Putamen (tissue), 1 donor: ENCODE measurements around the gene B4GALNT4.
"Not testable (repeated sequence)": the region's sequence is repeated elsewhere in the genome, so short reads cannot be mapped to it uniquely, and the experiment has no call there.

ENCODE experiments used
- DNase-seq: peaks from one replicate; pipeline ENCODE4 v3.0.0-alpha.2; 2016; ENCODE audit warnings: low spot score

The B4GALNT4 gene

GRCh38 chr11:408154-409007, 39.1 kb downstream of the B4GALNT4 start:
- DNase-seq: no peak

- DNase-seq: no peak
These were observed 39.8 kb downstream of the B4GALNT4 start for GRCh38 chr11:409008-409599.

- no peak for DNase-seq
These were observed 40.5 kb downstream of the B4GALNT4 start for GRCh38 chr11:409600-410483.

- DNase-seq: not testable (repeated sequence)
These were observed 41.4 kb downstream of the B4GALNT4 start for GRCh38 chr11:410711-411110.

DNA sequence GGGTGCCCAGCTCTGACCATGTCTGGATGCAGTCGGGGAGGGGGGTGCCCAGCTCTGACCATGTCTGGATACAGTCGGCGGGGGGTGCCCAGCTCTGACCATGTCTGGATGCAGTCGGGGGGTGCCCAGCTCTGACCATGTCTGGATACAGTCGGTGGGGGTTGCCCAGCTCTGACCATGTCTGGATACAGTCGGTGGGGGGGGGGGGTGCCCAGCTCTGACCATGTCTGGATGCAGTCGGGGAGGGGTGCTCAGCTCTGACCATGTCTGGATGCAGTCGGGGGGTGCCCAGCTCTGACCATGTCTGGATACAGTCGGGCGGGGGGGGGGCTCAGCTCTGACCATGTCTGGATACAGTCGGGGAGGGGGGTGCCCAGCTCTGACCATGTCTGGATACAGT, 42.2 kb downstream of the B4GALNT4 start:
- DNase-seq: not testable (repeated sequence)

- no peak for DNase-seq
These were observed 43.4 kb downstream of the B4GALNT4 start for GRCh38 chr11:412641-413119.

DNA sequence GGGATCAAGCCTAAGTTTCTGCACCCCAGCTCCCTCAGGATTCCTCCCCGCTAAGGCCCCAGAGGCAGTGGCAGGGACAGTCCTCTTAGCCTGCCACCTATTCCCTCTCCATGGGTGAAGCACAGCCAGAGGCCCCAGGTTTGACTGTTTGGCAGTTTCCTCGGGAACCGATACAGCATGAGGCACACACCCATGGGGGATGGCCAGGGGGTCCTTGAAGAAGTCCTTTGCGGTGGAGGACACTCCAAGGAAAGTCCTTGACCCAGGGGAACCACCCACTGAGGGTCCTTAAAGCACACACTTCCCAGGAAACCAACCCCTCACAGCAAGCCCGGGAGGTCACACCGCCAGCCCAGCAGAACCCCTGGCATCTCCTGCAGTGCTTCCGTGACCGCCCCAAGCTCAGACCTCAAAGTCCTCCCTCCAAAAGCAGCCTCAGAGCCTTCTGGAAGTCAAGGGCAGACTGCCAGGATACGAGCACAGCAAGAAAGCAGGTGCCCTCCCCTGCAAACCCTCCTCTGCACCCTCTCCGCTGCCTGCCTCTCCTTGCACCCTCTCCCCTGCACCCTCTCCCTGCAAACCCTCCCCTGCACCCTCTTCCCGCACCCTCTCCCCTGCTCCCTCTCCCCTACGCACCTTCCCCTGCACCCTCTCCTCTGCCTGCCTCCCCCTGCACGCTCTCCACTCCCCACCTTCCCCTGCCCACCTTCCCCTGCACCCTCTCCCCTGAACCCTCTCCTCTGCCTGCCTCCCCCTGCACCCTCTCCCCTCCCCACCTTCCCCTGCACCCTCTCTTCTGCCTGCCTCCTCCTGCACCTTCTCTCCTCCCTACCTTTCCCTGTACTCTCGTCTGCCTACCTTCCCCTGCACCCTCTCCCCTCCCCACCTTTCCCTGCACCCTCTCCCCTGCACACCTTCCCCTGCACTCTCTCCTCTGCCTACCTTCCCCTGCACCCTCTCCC, 44.1 kb downstream of the B4GALNT4 start:
- no peak for DNase-seq

DNA sequence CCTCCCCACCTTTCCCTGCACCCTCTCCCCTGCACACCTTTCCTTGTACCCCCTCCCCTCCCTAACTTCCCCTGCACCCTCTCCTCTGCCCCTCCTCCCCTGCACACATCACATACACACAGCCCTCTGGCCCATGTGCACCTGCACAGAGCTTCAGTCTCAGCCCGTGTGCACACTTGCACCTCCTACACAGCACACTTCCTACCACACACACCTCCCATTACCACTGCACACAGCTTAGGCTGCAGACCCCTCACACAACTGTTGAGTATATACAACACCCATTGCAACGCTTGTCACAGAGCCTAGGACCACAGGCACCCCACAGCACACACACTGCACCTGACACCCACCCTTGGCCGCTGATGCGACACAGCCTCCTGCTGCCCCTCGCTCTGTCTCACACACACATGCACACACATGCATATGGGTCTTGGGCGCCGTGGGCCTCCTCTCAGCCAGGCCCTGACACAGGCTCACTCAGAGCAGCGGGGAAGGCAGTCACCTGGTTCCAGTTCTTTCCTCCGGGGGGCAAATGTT, 45.1 kb downstream of the B4GALNT4 start:
- DNase-seq: no peak

- no peak for DNase-seq
These were observed 46.3 kb downstream of the B4GALNT4 start for GRCh38 chr11:415640-416041.

DNA sequence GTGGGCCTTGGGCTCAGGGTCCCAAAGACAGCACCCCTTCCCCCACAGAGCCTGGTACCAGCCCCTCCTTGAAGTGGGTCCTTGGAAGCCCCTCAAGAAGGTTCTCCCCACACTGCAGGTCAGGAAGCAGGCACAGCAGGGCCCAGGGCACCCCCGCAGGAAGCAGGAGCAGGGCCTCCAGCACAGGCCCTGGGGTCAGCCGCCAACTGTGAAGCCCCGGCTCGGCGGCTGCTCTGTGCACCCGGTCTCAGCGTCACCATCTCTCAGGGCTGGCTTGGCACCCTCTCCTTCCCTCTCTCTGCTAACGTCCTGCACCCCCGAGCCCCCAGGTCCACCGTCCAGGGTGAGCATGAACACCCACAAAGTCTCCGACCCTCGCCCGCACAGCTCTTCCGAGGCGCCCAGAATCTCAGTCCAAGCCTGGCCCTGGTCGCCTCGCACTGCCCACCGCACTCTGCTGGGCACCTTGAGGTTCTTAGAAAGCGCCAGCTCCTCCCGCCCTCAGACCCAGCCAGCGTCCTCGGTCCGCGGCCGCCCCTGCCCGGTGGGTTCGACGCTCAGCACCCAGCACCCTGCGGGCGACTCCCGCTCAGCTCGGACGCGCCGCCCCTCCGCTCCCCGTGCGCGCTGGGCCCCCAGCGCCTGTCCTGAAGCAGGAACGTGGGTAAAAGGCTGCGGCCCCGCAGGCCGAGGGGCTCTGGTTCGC, 46.9 kb downstream of the B4GALNT4 start:
- no peak for DNase-seq

DNA sequence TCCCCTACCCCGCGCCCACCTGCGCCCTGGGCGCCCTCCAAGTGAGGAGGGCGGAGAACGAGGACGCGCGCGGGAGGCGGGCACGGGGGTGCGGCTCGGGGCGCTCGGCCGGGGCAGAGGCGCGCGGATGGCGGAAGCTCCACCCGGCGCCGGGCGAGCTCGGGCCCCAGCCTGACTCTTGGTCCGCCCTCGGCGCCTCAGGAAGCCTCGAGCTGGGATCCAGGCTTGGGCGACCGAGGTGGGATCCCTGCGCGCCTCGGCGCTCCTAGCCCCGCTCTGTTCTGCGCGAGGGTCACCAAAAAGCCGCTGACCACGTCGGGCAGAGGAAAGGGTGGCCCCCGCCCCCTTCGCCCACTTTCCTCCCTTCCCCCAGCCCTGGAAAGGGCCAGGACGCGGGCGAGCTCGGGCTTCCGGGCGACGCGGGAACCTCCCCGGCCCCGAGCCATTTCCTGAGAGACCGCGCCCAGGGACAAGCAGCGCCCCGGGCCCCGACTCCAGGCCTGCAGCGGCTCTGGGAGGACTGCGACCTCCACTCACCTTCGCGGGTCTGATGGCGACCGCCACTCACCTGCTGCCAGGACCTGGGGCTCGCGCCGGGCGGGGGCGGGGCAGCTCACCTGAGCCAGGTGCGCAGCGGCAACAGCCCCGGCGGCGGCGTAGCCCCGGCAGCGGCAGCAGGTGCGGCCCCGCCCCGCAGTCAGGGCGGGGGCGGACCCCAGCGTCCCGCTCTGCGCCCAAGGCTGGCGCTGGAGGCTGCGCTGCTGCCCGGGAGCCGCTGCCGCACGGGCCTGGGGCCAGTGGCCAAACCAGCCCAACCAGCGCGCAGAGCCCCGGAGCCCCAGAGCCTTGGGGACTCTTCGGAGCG, 47.7 kb downstream of the B4GALNT4 start:
- DNase-seq: no peak

- DNase-seq: no peak
These were observed 48.5 kb downstream of the B4GALNT4 start for GRCh38 chr11:417652-418342.

GRCh38 chr11:418343-419247, 49.3 kb downstream of the B4GALNT4 start:
- DNase-seq: no peak

DNA sequence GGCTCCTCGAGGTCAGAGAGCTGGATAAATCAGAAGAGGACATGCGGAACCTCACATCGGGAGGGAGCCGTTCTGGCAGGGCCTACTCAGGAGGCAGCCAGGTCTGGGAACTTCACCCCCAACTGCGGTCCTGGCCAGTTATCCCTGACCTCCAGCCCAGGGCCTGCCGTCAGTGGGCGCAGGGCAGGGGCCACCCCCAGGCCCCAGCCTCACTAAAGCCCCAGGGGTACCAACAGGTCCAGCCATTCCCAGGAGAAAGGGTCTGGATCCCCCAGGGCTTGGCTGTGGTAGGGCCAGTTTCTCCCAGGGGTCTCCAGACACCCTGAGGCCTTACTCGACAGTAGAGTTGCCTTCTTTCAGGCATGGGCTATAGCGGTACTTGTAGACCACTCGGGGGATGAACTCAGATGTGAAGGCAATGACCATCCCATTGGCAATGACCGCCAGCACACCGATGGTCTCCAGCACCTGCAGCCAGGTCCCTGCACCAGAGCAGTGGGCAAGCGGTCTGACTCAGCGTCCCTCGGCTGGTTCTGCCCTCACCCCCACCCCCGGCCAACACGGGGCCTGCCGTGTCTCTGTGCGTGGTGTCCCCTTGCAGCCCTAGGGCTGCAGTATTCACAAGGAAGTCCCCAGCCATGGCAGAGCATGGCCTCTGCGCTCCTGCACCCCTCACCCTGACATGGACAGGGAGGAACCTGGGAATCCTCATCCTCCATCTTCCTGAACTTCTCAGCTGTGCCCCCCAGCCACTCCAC, 50.1 kb downstream of the B4GALNT4 start:
- no peak for DNase-seq

DNA sequence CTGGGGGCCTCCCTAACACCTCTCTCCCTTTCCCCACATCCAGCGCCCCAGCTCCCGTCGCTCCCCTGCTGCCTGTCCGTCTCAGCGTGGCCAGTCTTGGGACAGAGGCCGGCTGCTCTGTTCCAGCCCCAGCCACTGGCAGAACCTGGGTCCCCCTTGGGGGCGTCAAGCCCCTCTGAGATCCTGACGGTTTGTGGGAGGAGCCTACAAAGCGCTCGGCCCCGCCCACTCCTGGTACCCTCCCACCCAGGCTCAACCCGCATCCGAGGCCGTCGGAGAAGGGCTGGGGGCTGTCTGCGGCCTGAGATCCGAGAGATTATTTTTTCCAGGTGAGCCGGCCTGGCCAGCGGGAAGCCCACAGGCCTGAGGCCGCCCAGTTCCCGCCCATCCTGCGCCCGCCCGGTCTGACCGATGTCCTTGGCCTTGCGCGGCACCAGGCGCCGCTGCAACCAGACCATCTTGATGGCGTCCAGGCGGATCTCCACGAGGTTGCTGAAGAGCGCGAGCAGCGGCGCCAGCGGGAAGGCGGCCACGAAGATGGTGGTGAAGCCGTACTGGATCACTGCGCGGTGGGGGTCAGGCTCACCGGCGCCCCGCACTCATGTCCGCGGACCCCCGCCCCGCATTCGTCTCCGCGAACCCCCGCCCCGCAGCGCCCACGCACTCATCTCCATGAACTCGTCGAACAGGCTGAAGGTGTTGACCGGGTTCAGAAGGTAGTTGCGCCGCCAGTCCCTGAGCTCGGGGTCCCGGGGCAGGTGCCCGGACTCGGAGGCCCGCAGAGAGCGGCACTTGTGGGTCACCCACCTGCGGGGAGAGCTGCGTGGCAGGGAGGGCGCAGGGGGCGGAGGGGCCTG, 51.0 kb downstream of the B4GALNT4 start:
- DNase-seq: no peak

GRCh38 chr11:420911-421321, 51.6 kb downstream of the B4GALNT4 start:
- no peak for DNase-seq
